HG02798 (cell line): ENCODE data around the gene SMIM13.

Source experiments
- ATAC-seq: cut with Tn5 transposase; IDR thresholded peaks from one replicate; pipeline ENCODE4 v1.9.1; 2021; ENCODE audit warnings: mild to moderate bottlenecking; ENCODE audit not compliant: unreplicated experiment, poor library complexity

The SMIM13 gene

GRCh38 chr6:11181478-11182136 is 88.0 kb downstream of the SMIM13 start:
- no peak for ATAC-seq

- ATAC-seq, result no peak
These were observed 90.2 kb downstream of the SMIM13 start for GRCh38 chr6:11183761-11184362.

GRCh38 chr6:11185204-11185842 is 91.7 kb downstream of the SMIM13 start:
- ATAC-seq, result no peak

- ATAC-seq, result no peak
These were observed 93.7 kb downstream of the SMIM13 start for GRCh38 chr6:11187301-11187700.
